ENCODE measurements around the gene TCF7. TPM values are rescaled to one million over a fixed set of nuclear protein-coding genes. Genes with fewer than 3 reads are reported as not detected.

Gene TCF7
- polyA plus RNA-seq, 1 donor from 2014 or later, result 0.15 TPM

GRCh38 chr5:134103397-134103796 is 11.1 kb upstream of the TCF7 start:
- no peaks in the 10 kb centered on the region for H3K27me3 ChIP-seq (ENCODE audit: insufficient read depth, low read depth, low read length)
- no peaks in the 10 kb centered on the region for H3K9me2 ChIP-seq (ENCODE audit: insufficient read depth, low read length)
- H3K9me3 ChIP-seq (ENCODE audit: low read length), result no peaks in the 10 kb centered on the region
- no peak overlapping the region for H3K27ac ChIP-seq (ENCODE audit: low read length)
- H3K9ac ChIP-seq (ENCODE audit: low read length), result no peak overlapping the region
- H3K79me2 ChIP-seq (replicated peaks; ENCODE audit: insufficient read depth, low read length), result no peaks in the 10 kb centered on the region
- H3K4me3 ChIP-seq (ENCODE audit: low read length), result no peak overlapping the region
- H3K36me3 ChIP-seq (ENCODE audit: insufficient read depth, low read length), result no peaks in the 10 kb centered on the region
- no peaks in the 10 kb centered on the region for H3F3A ChIP-seq (ENCODE audit: insufficient read depth, low read length, poor library complexity, severe bottlenecking)
- no peak overlapping the region for H2AFZ ChIP-seq (ENCODE audit: low read depth, low read length)
- TF ChIP-seq REST (IDR thresholded peaks at IDR 0.05; ENCODE audit: borderline replicate concordance) (no peak), MXI1 (conservative IDR thresholded peaks at IDR 0.05; ENCODE audit: poor library complexity, severe bottlenecking) (no peak), RAD21 (conservative IDR thresholded peaks at IDR 0.05) (no peak), CTCF (IDR thresholded peaks at IDR 0.05; ENCODE audit: poor library complexity, severe bottlenecking) (no peak), TAF1 (IDR thresholded peaks at IDR 0.05; ENCODE audit: low read depth) (no peak), POLR2AphosphoS5 (IDR thresholded peaks at IDR 0.05) (no peak), SMC3 (conservative IDR thresholded peaks at IDR 0.05; ENCODE audit: poor library complexity) (no peak), EP300 (conservative IDR thresholded peaks at IDR 0.05; ENCODE audit: poor library complexity, severe bottlenecking) (no peak), EZH2 (IDR thresholded peaks at IDR 0.05; ENCODE audit: borderline replicate concordance, insufficient read depth, low read length, poor library complexity, severe bottlenecking) (no peak)
- no peak overlapping the region for H3K4me2 ChIP-seq (ENCODE audit: low read length)
- no peaks in the 10 kb centered on the region for H4K20me1 ChIP-seq (ENCODE audit: insufficient read depth)

DNA sequence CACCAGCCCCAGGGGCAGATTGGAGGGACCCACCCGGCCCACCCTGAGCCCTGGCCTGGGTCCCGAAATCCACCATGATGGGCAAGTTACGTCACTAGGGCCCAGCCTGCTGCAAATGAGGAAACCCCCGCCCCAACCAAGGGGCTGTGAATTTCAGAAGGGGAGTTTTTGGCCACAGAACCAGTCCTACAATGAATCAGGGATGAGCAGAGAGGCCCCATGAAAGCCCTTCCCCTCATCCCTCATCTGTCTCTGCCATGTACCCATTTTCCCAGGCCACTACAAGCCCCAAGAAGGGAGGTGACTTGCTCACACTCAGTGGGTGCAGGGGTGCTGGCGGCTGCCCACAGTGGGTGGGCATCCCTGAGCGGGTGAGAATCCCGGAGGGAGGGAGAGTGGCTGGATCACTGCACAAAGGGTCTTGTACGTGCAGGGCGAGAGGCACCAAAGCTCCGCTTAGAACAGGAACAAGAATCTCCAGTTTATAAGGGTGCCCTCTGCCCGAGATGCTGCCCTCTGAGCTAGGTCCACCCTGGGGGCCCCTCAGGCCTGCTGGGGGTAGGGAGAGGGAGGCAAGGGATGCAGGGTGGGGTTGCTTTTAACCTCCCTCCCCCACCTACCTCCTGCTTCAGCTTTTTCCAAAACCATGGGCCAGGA is 10.4 kb upstream of the TCF7 start:
- no peak overlapping the region for H3K27ac ChIP-seq (ENCODE audit: low read length)
- no peak overlapping the region for H3K4me3 ChIP-seq (ENCODE audit: low read length)
- no peaks in the 10 kb centered on the region for H3K9me3 ChIP-seq (ENCODE audit: low read length)
- H3K79me2 ChIP-seq (replicated peaks; ENCODE audit: insufficient read depth, low read length), result no peaks in the 10 kb centered on the region
- H3K4me2 ChIP-seq (ENCODE audit: low read length), result no peak overlapping the region
- no peaks in the 10 kb centered on the region for H3K36me3 ChIP-seq (ENCODE audit: insufficient read depth, low read length)
- H3F3A ChIP-seq (ENCODE audit: insufficient read depth, low read length, poor library complexity, severe bottlenecking), result no peaks in the 10 kb centered on the region
- H4K20me1 ChIP-seq (ENCODE audit: insufficient read depth), result no peaks in the 10 kb centered on the region
- H2AFZ ChIP-seq (ENCODE audit: low read depth, low read length), result no peak overlapping the region
- no peaks in the 10 kb centered on the region for H3K9me2 ChIP-seq (ENCODE audit: insufficient read depth, low read length)
- no peak for TF ChIP-seq POLR2AphosphoS5 (IDR thresholded peaks at IDR 0.05)
- TF ChIP-seq EP300 (conservative IDR thresholded peaks at IDR 0.05; ENCODE audit: poor library complexity, severe bottlenecking), result no peak
- no peak for TF ChIP-seq REST (IDR thresholded peaks at IDR 0.05; ENCODE audit: borderline replicate concordance)
- TF ChIP-seq SMC3 (conservative IDR thresholded peaks at IDR 0.05; ENCODE audit: poor library complexity), result no peak
- TF ChIP-seq EZH2 (IDR thresholded peaks at IDR 0.05; ENCODE audit: borderline replicate concordance, insufficient read depth, low read length, poor library complexity, severe bottlenecking), result no peak
- TF ChIP-seq CTCF (IDR thresholded peaks at IDR 0.05; ENCODE audit: poor library complexity, severe bottlenecking), result no peak
- TF ChIP-seq RAD21 (conservative IDR thresholded peaks at IDR 0.05), result no peak
- TF ChIP-seq MXI1 (conservative IDR thresholded peaks at IDR 0.05; ENCODE audit: poor library complexity, severe bottlenecking), result no peak
- TF ChIP-seq TAF1 (IDR thresholded peaks at IDR 0.05; ENCODE audit: low read depth), result no peak
- H3K27me3 ChIP-seq (ENCODE audit: insufficient read depth, low read depth, low read length), result no peaks in the 10 kb centered on the region
- H3K9ac ChIP-seq (ENCODE audit: low read length), result no peak overlapping the region
